Activated T-cell treated with anti-CD3 and anti-CD28 coated beads for 1 hour (primary cell): ENCODE measurements around the gene TET2.
"Not testable (repeated sequence)": the region's sequence is repeated elsewhere in the genome, so short reads cannot be mapped to it uniquely, and the experiment has no call there.

Source experiments
- DNase-seq: peaks from one replicate; pipeline ENCODE4 v3.0.0-alpha.2; 2020; ENCODE audit warnings: low read depth

TET2 gene

GRCh38 chr4:105293360-105293759 is 146.7 kb downstream of the TET2 start:
- DNase-seq: no peak

- DNase-seq: no peak
These were observed 150.0 kb downstream of the TET2 start for GRCh38 chr4:105296672-105297071.

GRCh38 chr4:105299027-105299426 is 152.4 kb downstream of the TET2 start:
- not testable (repeated sequence) for DNase-seq

GRCh38 chr4:105304085-105304484 is 157.4 kb downstream of the TET2 start:
- DNase-seq: no peak

GRCh38 chr4:105305019-105305836 is 158.6 kb downstream of the TET2 start:
- no peak for DNase-seq

- DNase-seq: no peak
These were observed 159.6 kb downstream of the TET2 start for GRCh38 chr4:105306158-105306781.

GRCh38 chr4:105306820-105307219 is 160.1 kb downstream of the TET2 start:
- DNase-seq: no peak

GRCh38 chr4:105318486-105318885 is 171.8 kb downstream of the TET2 start:
- no peak for DNase-seq

GRCh38 chr4:105327222-105327621 is 180.5 kb downstream of the TET2 start:
- DNase-seq: no peak

GRCh38 chr4:105327956-105328355 is 181.3 kb downstream of the TET2 start:
- no peak for DNase-seq

- no peak for DNase-seq
These were observed 182.4 kb downstream of the TET2 start for GRCh38 chr4:105329081-105329480.
